GM18868 (cell line): ENCODE measurements around the gene RAB29.

Source experiments
- ATAC-seq: cut with Tn5 transposase; IDR thresholded peaks from one replicate; pipeline ENCODE4 v1.9.1; 2021; ENCODE audit warnings: mild to moderate bottlenecking, moderate library complexity; ENCODE audit not compliant: unreplicated experiment

Gene RAB29

GRCh38 chr1:205766570-205766969, 8.7 kb downstream of the RAB29 start:
- ATAC-seq: no peak

- ATAC-seq: no peak
Measured at GRCh38 chr1:205766038-205766437, 9.2 kb downstream of the RAB29 start.

- ATAC-seq: no peak
Measured at GRCh38 chr1:205764578-205764977, 10.7 kb downstream of the RAB29 start.

GRCh38 chr1:205763980-205764379, 11.3 kb downstream of the RAB29 start:
- ATAC-seq: no peak

GRCh38 chr1:205760606-205761005, 14.7 kb downstream of the RAB29 start:
- ATAC-seq: no peak

GRCh38 chr1:205756552-205756951, 18.7 kb downstream of the RAB29 start:
- ATAC-seq: no peak

GRCh38 chr1:205754857-205755256, 20.4 kb downstream of the RAB29 start:
- no peak for ATAC-seq

- ATAC-seq: no peak
Measured at GRCh38 chr1:205751036-205751651, 24.1 kb downstream of the RAB29 start.

GRCh38 chr1:205750138-205751035, 24.9 kb downstream of the RAB29 start, which contains the start of gene NUCKS1:
TSS of gene NUCKS1 (minus strand) at chr1:205750182. CDS start at chr1:205749973, 209 bp downstream.
- peak; percentile 82 for ATAC-seq

- ATAC-seq: peak; percentile 72
Measured at GRCh38 chr1:205749234-205750137, 25.8 kb downstream of the RAB29 start.

GRCh38 chr1:205748403-205749233, 26.7 kb downstream of the RAB29 start:
- ATAC-seq: peak; percentile 13

- ATAC-seq: no peak
Measured at GRCh38 chr1:205746757-205747412, 28.4 kb downstream of the RAB29 start.

- ATAC-seq: no peak
Measured at GRCh38 chr1:205744403-205744802, 30.9 kb downstream of the RAB29 start.

GRCh38 chr1:205743977-205744376, 31.3 kb downstream of the RAB29 start:
- no peak for ATAC-seq

- ATAC-seq: no peak
Measured at GRCh38 chr1:205741681-205742080, 33.6 kb downstream of the RAB29 start.

GRCh38 chr1:205739348-205740160, 35.7 kb downstream of the RAB29 start:
- ATAC-seq: no peak

GRCh38 chr1:205735218-205735617, 40.1 kb downstream of the RAB29 start:
- no peak for ATAC-seq

- no peak for ATAC-seq
Measured at GRCh38 chr1:205733438-205734175, 41.7 kb downstream of the RAB29 start.
